Measurements from ENCODE around the gene CCL15.
"Not testable (repeated sequence)": the region's sequence is repeated elsewhere in the genome, so short reads cannot be mapped to it uniquely, and the experiment has no call there.

CCL15 gene

DNA sequence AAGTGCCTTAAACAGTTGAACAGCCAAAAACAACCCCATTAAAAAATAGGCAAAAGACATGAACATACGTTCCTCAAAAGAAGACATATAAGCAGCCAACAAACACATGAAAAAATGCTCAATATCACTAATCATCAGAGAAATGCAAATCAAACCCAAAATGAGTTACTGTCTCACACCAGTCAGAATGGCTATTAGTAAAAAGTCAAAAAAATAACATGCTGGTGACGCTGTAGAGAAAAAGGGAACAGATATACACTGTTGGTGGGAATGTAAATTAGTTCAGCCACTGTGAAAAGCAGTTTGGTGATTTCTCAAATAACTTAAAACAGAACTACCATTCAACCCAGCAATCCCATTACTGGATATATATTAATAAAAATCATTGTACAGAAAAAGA, 6.0 kb downstream of the CCL15 start:
- DNase-seq (ENCODE audit: low read depth, low spot score): not testable (repeated sequence)

- no peak for DNase-seq (ENCODE audit: low read depth, low spot score)
Measured at GRCh38 chr17:35991075-35991474, 10.3 kb downstream of the CCL15 start.

GRCh38 chr17:35988164-35988563, 13.2 kb downstream of the CCL15 start:
- no peak for DNase-seq (ENCODE audit: low read depth, low spot score)

GRCh38 chr17:35986643-35987042, 14.7 kb downstream of the CCL15 start, which contains the start of gene CCL14:
CCL14 (minus strand) TSS chr17:35986729; CDS start chr17:35986649, 80 bp downstream.
- no peak for DNase-seq (ENCODE audit: low read depth, low spot score)

GRCh38 chr17:35984140-35984539, 17.2 kb downstream of the CCL15 start:
- no peak for DNase-seq (ENCODE audit: low read depth, low spot score)

- DNase-seq (ENCODE audit: low read depth, low spot score): no peak
Measured at GRCh38 chr17:35982409-35983191, 18.8 kb downstream of the CCL15 start.

DNA sequence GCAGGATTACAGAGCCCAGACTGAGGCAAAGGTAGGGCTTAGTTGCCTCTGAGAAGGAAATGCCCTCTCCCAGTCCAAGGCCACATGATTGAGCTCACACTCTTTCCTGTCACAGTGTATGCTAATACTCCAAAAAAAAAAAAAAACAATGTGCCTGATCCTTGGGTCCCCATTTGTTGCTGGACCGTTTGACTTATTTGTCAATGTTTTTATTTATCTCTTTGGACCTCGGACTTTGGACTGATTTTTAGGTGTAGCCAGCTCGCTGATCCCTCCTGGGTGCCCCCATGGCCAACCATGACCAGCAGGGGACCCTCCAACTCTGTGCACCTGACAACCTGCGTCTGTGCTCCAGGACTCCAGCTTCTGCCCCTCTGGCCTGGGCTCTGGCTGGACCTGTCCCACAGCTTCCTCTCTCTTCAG, 19.4 kb downstream of the CCL15 start:
- no peak for DNase-seq (ENCODE audit: low read depth, low spot score)

DNA sequence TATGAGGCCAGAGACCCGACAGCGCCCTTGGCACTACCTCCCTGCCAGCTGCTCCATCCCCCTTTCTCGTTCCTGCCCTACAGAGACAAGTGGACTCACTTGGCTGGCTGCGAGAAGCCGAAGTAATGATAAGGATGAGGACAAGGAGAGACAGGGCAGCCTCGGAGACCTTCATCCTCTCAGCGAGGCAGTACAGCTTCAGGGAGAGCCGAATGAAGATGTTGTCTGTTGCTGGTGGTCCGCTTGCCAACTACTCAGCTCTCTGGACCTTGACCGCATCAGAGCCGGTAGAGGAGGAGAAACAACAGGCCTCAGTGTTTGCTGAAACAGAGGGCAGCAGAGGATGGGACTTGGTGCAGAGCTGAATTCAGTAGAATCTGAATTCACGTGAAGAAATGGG, 20.1 kb downstream of the CCL15 start, which contains the start of gene CCL16:
Gene CCL16 (minus strand): TSS at position 252 of the 400 bp plus-strand sequence. CDS start 77 bp downstream, at position 175.
- no peak for DNase-seq (ENCODE audit: low read depth, low spot score)

- DNase-seq (ENCODE audit: low read depth, low spot score): no peak
Measured at GRCh38 chr17:35978346-35978745, 23.0 kb downstream of the CCL15 start.

DNA sequence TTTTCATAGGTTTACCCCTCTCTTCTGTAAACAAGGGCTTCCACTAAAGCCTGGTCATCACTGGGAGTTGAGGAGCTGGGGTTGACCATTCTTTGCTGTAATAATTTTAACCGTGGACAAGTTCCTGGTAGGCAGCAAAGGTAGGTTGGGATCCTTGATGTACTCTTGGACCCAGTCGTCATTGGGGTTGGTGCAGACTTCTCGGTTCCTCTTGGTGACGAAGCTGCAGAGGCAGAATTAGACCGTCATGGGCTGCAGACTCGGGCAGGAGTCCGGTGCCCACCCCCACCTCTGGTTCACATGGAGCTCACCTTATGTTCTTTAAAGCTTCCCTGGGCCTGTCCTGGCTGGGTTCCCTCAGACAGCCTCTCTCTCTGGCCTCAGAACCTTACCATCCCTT, 23.8 kb downstream of the CCL15 start:
- DNase-seq (ENCODE audit: low read depth, low spot score): no peak

DNA sequence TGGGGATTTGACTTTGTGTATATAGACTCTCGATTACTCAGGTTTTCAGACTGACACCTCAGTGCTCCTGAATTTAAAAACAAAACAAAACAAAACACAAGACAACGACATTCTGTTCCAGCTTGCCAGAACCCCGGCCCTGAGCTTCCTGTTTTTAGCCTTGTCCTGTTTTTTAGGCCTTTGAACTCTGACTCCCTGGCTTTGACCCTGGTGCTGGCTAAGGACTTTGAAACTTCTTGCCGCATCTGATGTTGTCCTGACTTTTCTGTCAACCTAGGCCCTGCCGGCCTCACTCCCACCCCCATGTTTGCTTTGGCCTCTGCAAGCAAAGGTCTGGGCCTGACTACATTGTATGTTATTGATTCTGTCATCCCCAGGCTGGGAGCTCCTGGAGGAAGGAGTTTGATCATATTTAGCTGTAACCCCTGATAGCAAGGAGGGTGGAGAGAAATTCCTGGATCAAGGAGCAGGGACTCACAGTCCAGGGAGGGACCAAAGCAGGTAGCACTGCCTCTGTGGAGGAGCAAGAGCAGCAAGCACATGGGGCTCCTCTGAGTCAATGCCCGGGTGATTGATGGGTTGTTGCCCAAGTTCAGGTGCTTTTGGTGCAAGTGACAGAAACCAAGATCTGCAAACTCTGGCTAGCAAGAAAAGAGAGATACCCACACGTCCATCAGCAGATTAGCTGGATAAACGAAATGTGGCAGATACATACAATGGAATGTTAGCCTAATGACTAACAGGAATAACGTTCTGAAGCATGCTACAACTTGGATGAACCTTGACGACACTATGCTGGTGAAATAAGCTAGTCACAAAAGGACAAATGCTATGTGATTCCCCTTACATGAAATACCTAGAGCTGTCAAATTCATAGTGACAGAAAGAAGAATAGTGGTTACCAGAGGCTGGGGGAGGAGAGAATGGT, 27.8 kb downstream of the CCL15 start:
- DNase-seq (ENCODE audit: low read depth, low spot score): no peak

DNA sequence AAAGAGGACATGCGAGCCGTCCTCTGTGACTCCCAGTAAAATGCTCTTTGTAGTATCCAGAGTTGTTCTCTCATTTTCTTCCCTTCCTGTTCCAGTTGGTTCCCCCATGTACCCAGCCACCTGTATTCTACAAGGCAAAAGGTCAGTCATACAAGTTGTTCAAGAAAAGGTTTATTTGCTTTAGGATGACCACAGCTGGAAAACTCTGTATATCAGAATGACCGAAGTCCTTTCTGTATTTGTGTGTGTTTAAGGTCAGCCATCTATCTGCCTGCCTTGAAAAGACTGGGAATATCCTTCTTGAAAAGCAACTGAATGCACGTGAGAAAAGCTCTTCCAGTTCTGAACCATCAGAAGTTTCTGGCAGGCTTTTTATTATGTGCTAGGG, 28.4 kb downstream of the CCL15 start:
- DNase-seq (ENCODE audit: low read depth, low spot score): no peak

DNA sequence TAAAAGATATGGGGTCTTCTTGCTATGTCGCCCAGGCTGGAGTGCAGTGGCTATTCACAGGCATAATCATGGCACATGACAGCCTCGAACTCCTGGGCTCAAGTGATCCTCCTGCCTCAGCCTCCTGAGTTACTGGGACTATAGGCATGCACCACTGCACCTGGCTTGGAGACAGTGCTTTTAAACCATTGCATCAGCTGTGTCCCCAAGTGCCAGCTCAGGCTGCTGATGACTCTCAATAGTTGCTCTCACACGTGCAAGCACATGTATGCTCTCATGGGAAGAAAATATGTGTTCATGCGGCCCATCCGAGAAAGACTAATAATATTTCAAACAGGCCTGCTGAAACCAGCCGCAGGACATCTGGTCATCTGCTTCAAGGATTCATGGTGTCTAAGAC, 28.8 kb downstream of the CCL15 start:
- no peak for DNase-seq (ENCODE audit: low read depth, low spot score)

DNA sequence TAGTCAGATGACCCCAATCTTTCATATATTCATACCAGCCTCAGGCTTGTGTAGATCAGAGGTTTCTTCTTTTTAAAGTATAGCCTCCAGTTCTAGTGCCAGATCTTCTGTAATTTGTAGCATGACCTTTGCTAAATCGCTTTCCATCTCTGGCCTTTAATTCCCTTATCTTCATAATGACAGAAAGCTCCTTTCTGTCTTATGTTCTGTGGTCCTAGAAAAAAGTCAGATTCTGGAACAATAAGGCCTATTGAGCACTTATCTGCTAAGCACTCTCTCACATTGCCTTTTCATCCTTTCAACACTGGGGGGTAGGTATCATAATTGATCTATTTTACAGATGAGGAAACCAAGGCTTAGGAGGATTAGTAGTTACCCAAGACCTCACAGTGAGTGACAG, 29.3 kb downstream of the CCL15 start:
- DNase-seq (ENCODE audit: low read depth, low spot score): no peak

DNA sequence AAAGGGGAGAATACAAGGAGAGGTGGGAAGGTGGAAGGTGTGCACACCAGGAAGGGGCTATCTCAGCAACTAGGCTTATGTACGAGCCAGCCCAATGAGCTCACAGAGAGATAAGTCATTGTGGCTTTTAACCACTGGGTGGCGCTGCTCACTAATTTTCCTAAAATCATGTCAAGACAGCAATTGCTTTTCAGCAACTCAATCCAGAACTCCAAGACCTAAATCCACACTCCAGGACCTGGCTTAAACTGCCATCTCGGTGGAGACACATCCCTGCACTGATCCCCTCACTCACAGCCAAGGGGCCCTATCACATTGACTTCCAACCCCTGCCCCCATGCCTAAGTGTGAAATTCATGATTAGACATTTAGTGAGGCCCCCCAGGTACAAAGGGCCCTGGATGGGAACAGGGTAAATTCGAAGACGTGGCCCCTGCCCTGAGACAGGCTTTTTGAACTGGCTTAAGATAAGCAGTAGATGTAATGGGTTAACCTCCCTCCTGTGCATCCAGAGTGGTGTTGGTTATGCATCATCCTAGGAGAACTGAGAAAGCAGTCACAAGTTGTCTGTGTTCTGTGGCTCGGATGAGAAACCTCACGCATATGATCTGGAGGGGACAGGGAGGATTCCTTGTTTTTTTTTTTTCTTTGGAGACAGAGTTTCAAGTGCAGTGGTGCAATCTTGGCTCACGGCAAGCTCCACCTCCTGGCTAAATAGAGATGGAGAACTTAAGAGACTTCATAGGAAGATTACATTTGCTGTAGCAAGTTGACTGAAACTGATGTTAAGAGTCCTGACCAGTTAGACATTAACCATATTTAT, 31.6 kb downstream of the CCL15 start:
- peak; percentile 26 for DNase-seq (ENCODE audit: low read depth, low spot score)

- DNase-seq (ENCODE audit: low read depth, low spot score): no peak
Measured at GRCh38 chr17:35968520-35969054, 32.8 kb downstream of the CCL15 start.

DNA sequence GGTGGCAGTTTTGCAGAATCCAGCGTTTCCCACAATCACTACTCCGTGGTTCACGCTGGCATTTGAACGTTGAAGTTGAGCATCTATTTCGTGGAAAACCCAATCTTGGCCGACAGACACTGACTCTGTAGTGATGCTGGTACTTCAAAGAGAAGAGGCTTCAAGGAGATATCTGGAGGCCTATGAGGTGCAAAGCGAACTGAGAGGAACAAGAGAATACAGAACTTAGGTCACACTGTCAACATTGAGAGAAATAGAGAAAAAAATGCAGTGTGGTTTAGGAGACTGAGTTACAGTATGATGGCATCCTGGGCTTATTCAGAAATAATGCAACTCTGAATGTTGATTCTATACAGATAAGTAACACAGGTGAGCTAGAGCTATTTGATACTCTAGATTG, 36.1 kb downstream of the CCL15 start:
- DNase-seq (ENCODE audit: low read depth, low spot score): no peak

GRCh38 chr17:35963663-35964062, 37.7 kb downstream of the CCL15 start:
- no peak for DNase-seq (ENCODE audit: low read depth, low spot score)

GRCh38 chr17:35953720-35954119, 47.6 kb downstream of the CCL15 start:
- no peak for DNase-seq (ENCODE audit: low read depth, low spot score)

DNA sequence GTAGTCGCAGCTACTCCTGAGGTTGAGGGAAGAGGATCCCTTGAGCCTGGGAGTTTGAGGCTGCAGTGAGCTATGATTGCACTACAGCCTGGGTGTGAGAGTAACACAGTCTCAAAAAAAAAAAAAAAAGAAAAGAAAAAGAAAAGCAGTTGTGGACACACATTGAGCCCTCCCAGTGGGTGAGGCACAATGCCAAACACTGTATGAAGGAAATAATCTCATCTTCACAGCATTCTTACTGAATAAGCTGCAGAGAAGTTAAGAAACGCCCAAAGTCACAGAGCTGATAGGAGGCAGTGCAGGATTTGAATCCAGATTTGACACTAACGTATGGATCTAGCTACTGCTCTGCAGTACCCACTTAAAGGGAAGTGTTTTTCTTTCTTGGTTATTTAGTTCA, 52.0 kb downstream of the CCL15 start:
- no peak for DNase-seq (ENCODE audit: low read depth, low spot score)

DNA sequence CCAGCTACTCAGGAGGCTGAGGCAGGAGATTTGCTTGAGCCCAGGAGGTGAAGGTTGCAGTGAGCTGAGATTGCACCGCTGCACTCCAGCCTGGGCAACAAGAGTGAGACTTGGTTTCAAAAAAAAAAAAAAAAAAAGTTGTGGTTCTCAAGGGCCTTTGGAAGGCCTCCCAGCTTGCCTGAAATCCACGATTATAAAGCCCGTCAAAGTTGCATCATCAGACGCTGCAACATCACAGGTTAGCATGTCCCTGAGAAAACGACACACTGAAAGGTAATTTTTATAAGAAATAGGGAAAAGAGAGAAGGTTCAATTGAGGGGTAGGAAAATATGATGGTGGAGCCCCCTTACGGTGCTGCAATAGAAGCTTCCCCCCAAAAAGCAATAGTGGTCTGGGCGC, 53.3 kb downstream of the CCL15 start:
- DNase-seq (ENCODE audit: low read depth, low spot score): no peak

Data from activated naive CD8-positive, alpha-beta T cell treated with anti-CD3 and anti-CD28 coated beads, Interleukin-2, amount 50 U/mL, for 16 hours (primary cell).